Measurements from ENCODE around the gene ZNF19. TPM values are rescaled to one million over a fixed set of nuclear protein-coding genes. Genes with fewer than 3 reads are reported as not detected.

Gene ZNF19
- total RNA-seq: 1.7 TPM
- long read RNA-seq, partial matches to known transcripts: 2 of 6 reads
- long read RNA-seq, other reads (novel, unspliced or antisense): 3 of 6 reads

GRCh38 chr16:71489122-71489521, at the start of gene ZNF19:
Gene ZNF19, minus strand, starts transcription at chr16:71489324. Its CDS starts 7,210 bp downstream, at chr16:71482114.
- Histone ChIP-seq H3K9me3 (replicated peaks) (no peaks in the 10 kb centered on the region), H3K27me3 (ENCODE audit: low read depth) (peaks cover 24% of the 10 kb centered on the region), H3K4me3 (no peak within 1 kb of the TSS), H3K36me3 (no peaks in the 10 kb centered on the region), H3K27ac (replicated peaks) (no peak within 1 kb of the TSS), H3K4me1 (peaks cover 10% of the 10 kb centered on the region)
- intact Hi-C loops (cut with micrococcal nuclease): no loop called here
- no peak for TF ChIP-seq CTCF (IDR thresholded peaks at IDR 0.05; ENCODE audit: borderline replicate concordance)
- no peak for DNase-seq

GRCh38 chr16:71537643-71538042, 48.5 kb upstream of the ZNF19 start:
- intact Hi-C loops (cut with micrococcal nuclease): no loop called here
- no peak for DNase-seq

GRCh38 chr16:71536752-71537499, 47.8 kb upstream of the ZNF19 start:
- Histone ChIP-seq H3K9me3 (replicated peaks) (no peaks in the 10 kb centered on the region), H3K27ac (replicated peaks) (no peak overlapping the region), H3K27me3 (ENCODE audit: low read depth) (peaks cover 45% of the 10 kb centered on the region), H3K4me3 (no peak overlapping the region), H3K4me1 (no peaks in the 10 kb centered on the region), H3K36me3 (no peaks in the 10 kb centered on the region)
- intact Hi-C loops (cut with micrococcal nuclease): no loop called here
- TF ChIP-seq CTCF (IDR thresholded peaks at IDR 0.05; ENCODE audit: borderline replicate concordance): no peak
- DNase-seq: no peak

More at GRCh38 chr16:71537643-71538042, 48.5 kb upstream of the ZNF19 start:
- Histone ChIP-seq H3K27me3 (ENCODE audit: low read depth) (peaks cover 52% of the 10 kb centered on the region), H3K4me3 (no peak overlapping the region), H3K27ac (replicated peaks) (no peak overlapping the region), H3K36me3 (no peaks in the 10 kb centered on the region), H3K4me1 (no peaks in the 10 kb centered on the region), H3K9me3 (replicated peaks) (no peaks in the 10 kb centered on the region)
- peak; percentile 57 for TF ChIP-seq CTCF (IDR thresholded peaks at IDR 0.05; ENCODE audit: borderline replicate concordance)

- intact Hi-C loops (cut with micrococcal nuclease): no loop called here
- no peak for DNase-seq
- H3K4me1 ChIP-seq: no peaks in the 10 kb centered on the region
- H3K36me3 ChIP-seq: no peaks in the 10 kb centered on the region
- H3K27me3 ChIP-seq (ENCODE audit: low read depth): peaks cover 68% of the 10 kb centered on the region
- H3K27ac ChIP-seq (replicated peaks): no peak overlapping the region
- no peak for TF ChIP-seq CTCF (IDR thresholded peaks at IDR 0.05; ENCODE audit: borderline replicate concordance)
- H3K4me3 ChIP-seq: no peak overlapping the region
- H3K9me3 ChIP-seq (replicated peaks): no peaks in the 10 kb centered on the region
Measured at GRCh38 chr16:71532366-71532765, 43.2 kb upstream of the ZNF19 start.

- H3K36me3 ChIP-seq: no peaks in the 10 kb centered on the region
- peaks cover 79% of the 10 kb centered on the region for H3K27me3 ChIP-seq (ENCODE audit: low read depth)
- no peaks in the 10 kb centered on the region for H3K9me3 ChIP-seq (replicated peaks)
- H3K4me1 ChIP-seq: peaks cover 6% of the 10 kb centered on the region
- no peak overlapping the region for H3K4me3 ChIP-seq
- TF ChIP-seq CTCF (IDR thresholded peaks at IDR 0.05; ENCODE audit: borderline replicate concordance): no peak
- no peak overlapping the region for H3K27ac ChIP-seq (replicated peaks)
- no peak for DNase-seq
- intact Hi-C loops (cut with micrococcal nuclease): no loop called here
Measured at GRCh38 chr16:71528863-71529262, 39.7 kb upstream of the ZNF19 start.
